HL-60 (cell line): ENCODE measurements around the gene IRAK1.
A peak's percentile ranks its signal among the peaks of the same experiment; 100 is the strongest.

Source experiments
- DNase-seq, 2 experiments: peaks; one replicate each; pipeline ENCODE4 v3.0.0-alpha.2; 2010 to 2020; ENCODE audit warnings: low read depth in 1 of 2, low spot score in 1 of 2
- H3K27ac ChIP-seq: fragments of 250-450 bp; sonication (Bioruptor Pico); replicated peaks from 2 replicates; pipeline ENCODE4 v1.5.1; 2020; ENCODE audit warnings: mild to moderate bottlenecking, moderate library complexity
- H3K27me3 ChIP-seq: fragments of 250-450 bp; sonication (Bioruptor Pico); 2 replicates; pipeline ENCODE4 v1.5.1; 2021; ENCODE audit warnings: mild to moderate bottlenecking, moderate library complexity; ENCODE audit not compliant: insufficient read depth, poor library complexity, severe bottlenecking
- H3K4me3 ChIP-seq: replicated peaks from 2 replicates; pipeline ENCODE4 v1.5.1; 2011; ENCODE audit warnings: mild to moderate bottlenecking, control low read depth, low read length; ENCODE audit not compliant: insufficient read depth
- GABPA ChIP-seq: IDR thresholded peaks from 2 replicates; pipeline ENCODE4 v1.6.1; 2012; ENCODE audit warnings: low read depth
- POLR2AphosphoS5 ChIP-seq: IDR thresholded peaks from 2 replicates; pipeline ENCODE4 v1.6.1; 2012; ENCODE audit warnings: low read depth
- SPI1 ChIP-seq: IDR thresholded peaks from 2 replicates; pipeline ENCODE4 v1.6.1; 2012; ENCODE audit warnings: low read depth, mild to moderate bottlenecking, borderline replicate concordance
- TF ChIP-seq, protein P1 (sequence below): IDR thresholded peaks from 2 replicates; pipeline ENCODE4 v1.6.1; 2012; ENCODE audit warnings: low read depth; ENCODE audit not compliant: insufficient replicate concordance
- TF ChIP-seq, protein P2 (sequence below): IDR thresholded peaks from one replicate; pipeline ENCODE4 v1.5.1; 2011; ENCODE audit warnings: low read length, control low read depth, inconsistent platforms; ENCODE audit not compliant: insufficient read depth

IRAK1 gene

DNA sequence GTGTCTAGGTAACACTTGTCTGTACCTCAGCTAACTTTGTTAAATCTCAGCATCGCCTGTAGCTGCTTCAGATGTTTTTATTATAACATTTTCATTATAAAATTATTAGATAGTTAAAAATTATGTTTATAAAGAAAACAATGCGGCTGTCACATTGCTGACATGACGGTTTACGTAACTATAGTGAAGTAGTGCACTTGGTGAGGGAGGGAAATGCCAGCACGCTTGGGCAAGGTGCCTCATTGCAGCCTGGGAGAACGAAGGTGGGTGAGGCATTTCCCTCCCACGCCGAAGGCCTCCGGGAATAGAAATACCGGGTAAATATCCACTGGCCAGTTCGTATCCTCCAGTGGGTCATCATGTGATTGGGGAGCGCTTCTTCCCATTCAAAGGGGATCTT, 31.2 kb downstream of the IRAK1 start:
- no peak for TF ChIP-seq POLR2AphosphoS5
- TF ChIP-seq, protein P1, sequence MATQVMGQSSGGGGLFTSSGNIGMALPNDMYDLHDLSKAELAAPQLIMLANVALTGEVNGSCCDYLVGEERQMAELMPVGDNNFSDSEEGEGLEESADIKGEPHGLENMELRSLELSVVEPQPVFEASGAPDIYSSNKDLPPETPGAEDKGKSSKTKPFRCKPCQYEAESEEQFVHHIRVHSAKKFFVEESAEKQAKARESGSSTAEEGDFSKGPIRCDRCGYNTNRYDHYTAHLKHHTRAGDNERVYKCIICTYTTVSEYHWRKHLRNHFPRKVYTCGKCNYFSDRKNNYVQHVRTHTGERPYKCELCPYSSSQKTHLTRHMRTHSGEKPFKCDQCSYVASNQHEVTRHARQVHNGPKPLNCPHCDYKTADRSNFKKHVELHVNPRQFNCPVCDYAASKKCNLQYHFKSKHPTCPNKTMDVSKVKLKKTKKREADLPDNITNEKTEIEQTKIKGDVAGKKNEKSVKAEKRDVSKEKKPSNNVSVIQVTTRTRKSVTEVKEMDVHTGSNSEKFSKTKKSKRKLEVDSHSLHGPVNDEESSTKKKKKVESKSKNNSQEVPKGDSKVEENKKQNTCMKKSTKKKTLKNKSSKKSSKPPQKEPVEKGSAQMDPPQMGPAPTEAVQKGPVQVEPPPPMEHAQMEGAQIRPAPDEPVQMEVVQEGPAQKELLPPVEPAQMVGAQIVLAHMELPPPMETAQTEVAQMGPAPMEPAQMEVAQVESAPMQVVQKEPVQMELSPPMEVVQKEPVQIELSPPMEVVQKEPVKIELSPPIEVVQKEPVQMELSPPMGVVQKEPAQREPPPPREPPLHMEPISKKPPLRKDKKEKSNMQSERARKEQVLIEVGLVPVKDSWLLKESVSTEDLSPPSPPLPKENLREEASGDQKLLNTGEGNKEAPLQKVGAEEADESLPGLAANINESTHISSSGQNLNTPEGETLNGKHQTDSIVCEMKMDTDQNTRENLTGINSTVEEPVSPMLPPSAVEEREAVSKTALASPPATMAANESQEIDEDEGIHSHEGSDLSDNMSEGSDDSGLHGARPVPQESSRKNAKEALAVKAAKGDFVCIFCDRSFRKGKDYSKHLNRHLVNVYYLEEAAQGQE: no peak
- no peak for TF ChIP-seq SPI1
- TF ChIP-seq, protein P2, sequence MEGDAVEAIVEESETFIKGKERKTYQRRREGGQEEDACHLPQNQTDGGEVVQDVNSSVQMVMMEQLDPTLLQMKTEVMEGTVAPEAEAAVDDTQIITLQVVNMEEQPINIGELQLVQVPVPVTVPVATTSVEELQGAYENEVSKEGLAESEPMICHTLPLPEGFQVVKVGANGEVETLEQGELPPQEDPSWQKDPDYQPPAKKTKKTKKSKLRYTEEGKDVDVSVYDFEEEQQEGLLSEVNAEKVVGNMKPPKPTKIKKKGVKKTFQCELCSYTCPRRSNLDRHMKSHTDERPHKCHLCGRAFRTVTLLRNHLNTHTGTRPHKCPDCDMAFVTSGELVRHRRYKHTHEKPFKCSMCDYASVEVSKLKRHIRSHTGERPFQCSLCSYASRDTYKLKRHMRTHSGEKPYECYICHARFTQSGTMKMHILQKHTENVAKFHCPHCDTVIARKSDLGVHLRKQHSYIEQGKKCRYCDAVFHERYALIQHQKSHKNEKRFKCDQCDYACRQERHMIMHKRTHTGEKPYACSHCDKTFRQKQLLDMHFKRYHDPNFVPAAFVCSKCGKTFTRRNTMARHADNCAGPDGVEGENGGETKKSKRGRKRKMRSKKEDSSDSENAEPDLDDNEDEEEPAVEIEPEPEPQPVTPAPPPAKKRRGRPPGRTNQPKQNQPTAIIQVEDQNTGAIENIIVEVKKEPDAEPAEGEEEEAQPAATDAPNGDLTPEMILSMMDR: no peak
- TF ChIP-seq GABPA: no peak
- no peak overlapping the region for H3K27ac ChIP-seq
- H3K27me3 ChIP-seq: no peaks in the 10 kb centered on the region
- DNase-seq: no peak
- H3K4me3 ChIP-seq: no peak overlapping the region

DNA sequence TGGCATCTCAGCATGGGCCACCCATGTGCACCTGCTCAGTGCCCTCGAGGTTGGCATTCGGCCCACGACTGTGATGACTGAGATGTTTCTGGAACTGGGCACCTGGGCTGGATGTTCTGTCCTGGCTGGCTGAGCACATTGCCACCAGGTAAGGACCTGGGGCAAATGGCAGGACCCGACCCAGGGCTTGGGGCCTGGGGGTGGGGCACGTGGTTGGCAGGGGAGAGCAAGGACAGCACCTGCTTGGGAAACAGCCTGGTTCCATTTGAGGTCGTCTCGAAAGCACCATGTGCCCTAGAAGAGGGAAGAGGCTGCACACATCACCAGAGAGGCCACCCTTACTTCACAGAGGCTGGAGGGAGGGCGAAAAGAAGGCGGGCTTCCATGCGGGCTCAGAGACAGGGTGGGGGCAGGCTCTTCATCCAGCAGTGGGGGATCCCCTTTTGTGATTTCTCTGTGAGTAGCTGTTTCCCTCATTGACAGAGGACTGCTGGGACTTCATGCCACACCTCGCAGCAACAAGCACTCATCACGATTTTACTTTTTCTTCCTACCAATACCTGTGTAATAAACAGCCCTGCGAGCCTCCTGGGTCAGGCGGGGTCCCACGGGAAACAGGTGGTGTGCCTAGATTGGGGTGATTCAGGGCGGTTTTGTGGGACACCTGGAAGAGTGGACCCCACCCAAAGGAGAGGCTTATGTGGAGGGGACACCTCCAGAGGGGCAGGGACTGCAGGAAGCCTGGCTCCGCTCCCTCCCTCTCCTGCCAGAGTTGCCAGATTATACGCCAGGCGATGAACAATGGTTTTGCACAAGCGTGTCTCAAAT, 35.1 kb downstream of the IRAK1 start:
- Histone ChIP-seq H3K27ac (peak overlapping the region; percentile 89), H3K27me3 (no peaks in the 10 kb centered on the region), H3K4me3 (no peak overlapping the region)
- TF ChIP-seq POLR2AphosphoS5: 0 out of 2 replicates have a peak, but pooled peaks have one; percentile 24
- no peak for TF ChIP-seq SPI1
- peak in 1 of 2 experiments; percentile 65 for DNase-seq

DNA sequence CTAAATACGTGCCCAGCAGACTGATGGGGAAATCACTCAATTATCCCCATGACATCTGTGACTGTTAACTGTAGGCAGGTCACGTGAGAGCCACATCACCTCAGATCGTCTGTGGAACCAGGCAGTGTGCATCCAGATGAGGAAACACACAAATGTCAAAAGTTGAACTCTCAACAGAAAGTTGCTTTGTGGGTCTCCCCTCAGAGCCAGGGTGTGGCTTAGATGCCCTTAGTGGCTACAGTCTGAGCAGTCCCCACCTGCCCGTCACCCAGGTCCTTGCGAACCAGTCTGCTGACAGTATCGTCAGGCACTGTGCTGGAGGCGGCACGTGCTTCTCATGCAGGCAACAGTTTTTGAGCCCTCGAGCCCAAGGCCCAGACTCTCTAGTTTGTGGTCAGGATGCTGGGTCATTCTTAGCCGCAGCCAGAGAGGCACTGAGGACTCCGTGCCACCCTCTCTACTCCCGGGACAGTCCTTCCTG, 36.3 kb downstream of the IRAK1 start:
- DNase-seq: peak; percentile 58 to 80
- no peak overlapping the region for H3K4me3 ChIP-seq
- H3K27me3 ChIP-seq: no peaks in the 10 kb centered on the region
- TF ChIP-seq, protein P2: no peak
- TF ChIP-seq POLR2AphosphoS5: no peak
- TF ChIP-seq, protein P1: no peak
- TF ChIP-seq GABPA: no peak
- TF ChIP-seq SPI1: no peak
- H3K27ac ChIP-seq: peak overlapping the region; percentile 89

DNA sequence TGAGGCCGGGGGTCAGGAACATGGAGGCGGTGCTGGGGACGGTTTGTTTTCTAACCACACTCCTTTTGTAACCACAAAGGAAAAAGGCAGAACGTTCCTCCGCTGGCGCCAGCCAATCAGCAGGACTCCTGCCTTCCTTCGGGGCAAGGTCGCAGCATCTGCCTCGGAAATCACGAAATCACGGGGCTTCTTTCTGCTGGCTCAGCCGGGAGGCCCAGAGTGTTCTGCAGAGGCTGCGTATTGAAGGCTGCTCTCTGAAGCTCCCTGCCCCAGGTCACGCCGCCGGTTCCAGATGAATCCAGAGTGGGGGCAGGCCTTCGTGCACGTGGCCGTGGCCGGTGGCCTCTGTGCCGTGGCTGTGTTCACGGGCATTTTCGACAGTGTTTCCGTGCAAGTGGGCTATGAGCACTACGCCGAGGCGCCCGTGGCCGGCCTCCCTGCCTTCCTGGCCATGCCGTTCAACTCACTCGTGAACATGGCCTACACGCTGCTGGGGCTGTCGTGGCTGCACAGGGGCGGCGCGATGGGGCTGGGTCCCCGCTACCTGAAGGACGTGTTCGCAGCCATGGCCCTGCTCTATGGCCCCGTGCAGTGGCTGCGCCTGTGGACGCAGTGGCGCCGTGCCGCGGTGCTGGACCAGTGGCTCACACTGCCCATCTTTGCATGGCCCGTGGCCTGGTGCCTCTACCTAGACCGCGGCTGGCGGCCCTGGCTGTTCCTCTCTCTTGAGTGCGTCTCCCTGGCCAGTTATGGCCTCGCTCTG, 37.8 kb downstream of the IRAK1 start:
- no peak overlapping the region for H3K4me3 ChIP-seq
- TF ChIP-seq, protein P1: no peak
- TF ChIP-seq POLR2AphosphoS5: peak; percentile 52; the same call in 1 of the 2 replicates
- no peaks in the 10 kb centered on the region for H3K27me3 ChIP-seq
- H3K27ac ChIP-seq: peak overlapping the region; percentile 89
- peak; percentile 75 to 92 for DNase-seq
